ENCODE data around the gene COMMD9.

The COMMD9 gene

GRCh38 chr11:36278531-36279282, 10.5 kb downstream of the COMMD9 start:
- H3K27me3 ChIP-seq (ENCODE audit: insufficient read depth, low read depth, severe bottlenecking) = no peaks in the 10 kb centered on the region
- H3K9me3 ChIP-seq (ENCODE audit: severe bottlenecking) = no peaks in the 10 kb centered on the region
- TF ChIP-seq CTCF (IDR thresholded peaks at IDR 0.05; ENCODE audit: low read depth, low read length) = no peak
- no peak for DNase-seq
- H3K27ac ChIP-seq = no peak overlapping the region
- H3K36me3 ChIP-seq = peaks cover 10% of the 10 kb centered on the region
- H3K4me3 ChIP-seq (ENCODE audit: low read depth, low read length) = no peak overlapping the region

- no peak for DNase-seq
Measured at GRCh38 chr11:36274414-36274813, 14.8 kb downstream of the COMMD9 start.

GRCh38 chr11:36273110-36273509, 16.1 kb downstream of the COMMD9 start:
- peaks cover 25% of the 10 kb centered on the region for H3K36me3 ChIP-seq
- TF ChIP-seq CTCF (IDR thresholded peaks at IDR 0.05; ENCODE audit: low read depth, low read length) = no peak
- no peaks in the 10 kb centered on the region for H3K27me3 ChIP-seq (ENCODE audit: insufficient read depth, low read depth, severe bottlenecking)
- no peak overlapping the region for H3K27ac ChIP-seq
- H3K9me3 ChIP-seq (ENCODE audit: severe bottlenecking) = no peaks in the 10 kb centered on the region
- H3K4me3 ChIP-seq (ENCODE audit: low read depth, low read length) = no peak overlapping the region
- peak; percentile 69 for DNase-seq

More at GRCh38 chr11:36274414-36274813, 14.8 kb downstream of the COMMD9 start:
- no peaks in the 10 kb centered on the region for H3K9me3 ChIP-seq (ENCODE audit: severe bottlenecking)
- peaks cover 28% of the 10 kb centered on the region for H3K36me3 ChIP-seq
- no peak overlapping the region for H3K4me3 ChIP-seq (ENCODE audit: low read depth, low read length)
- no peaks in the 10 kb centered on the region for H3K27me3 ChIP-seq (ENCODE audit: insufficient read depth, low read depth, severe bottlenecking)
- TF ChIP-seq CTCF (IDR thresholded peaks at IDR 0.05; ENCODE audit: low read depth, low read length) = no peak
- H3K27ac ChIP-seq = no peak overlapping the region

GRCh38 chr11:36271794-36272407, 17.3 kb downstream of the COMMD9 start:
- 0 out of 2 replicates have a peak, but pooled peaks have one; percentile 18 for TF ChIP-seq CTCF (IDR thresholded peaks at IDR 0.05; ENCODE audit: low read depth, low read length)
- H3K27me3 ChIP-seq (ENCODE audit: insufficient read depth, low read depth, severe bottlenecking) = no peaks in the 10 kb centered on the region
- DNase-seq = no peak
- no peaks in the 10 kb centered on the region for H3K9me3 ChIP-seq (ENCODE audit: severe bottlenecking)
- peaks cover 25% of the 10 kb centered on the region for H3K36me3 ChIP-seq
- H3K4me3 ChIP-seq (ENCODE audit: low read depth, low read length) = no peak overlapping the region
- H3K27ac ChIP-seq = no peak overlapping the region

GRCh38 chr11:36270701-36271100, 18.5 kb downstream of the COMMD9 start:
- DNase-seq = no peak
- no peak for TF ChIP-seq CTCF (IDR thresholded peaks at IDR 0.05; ENCODE audit: low read depth, low read length)
- no peak overlapping the region for H3K27ac ChIP-seq
- H3K27me3 ChIP-seq (ENCODE audit: insufficient read depth, low read depth, severe bottlenecking) = no peaks in the 10 kb centered on the region
- H3K9me3 ChIP-seq (ENCODE audit: severe bottlenecking) = no peaks in the 10 kb centered on the region
- no peak overlapping the region for H3K4me3 ChIP-seq (ENCODE audit: low read depth, low read length)
- H3K36me3 ChIP-seq = peaks cover 25% of the 10 kb centered on the region

Measured in WERI-Rb-1 (cell line).